ENCODE measurements around the gene FBXO9.

DNA sequence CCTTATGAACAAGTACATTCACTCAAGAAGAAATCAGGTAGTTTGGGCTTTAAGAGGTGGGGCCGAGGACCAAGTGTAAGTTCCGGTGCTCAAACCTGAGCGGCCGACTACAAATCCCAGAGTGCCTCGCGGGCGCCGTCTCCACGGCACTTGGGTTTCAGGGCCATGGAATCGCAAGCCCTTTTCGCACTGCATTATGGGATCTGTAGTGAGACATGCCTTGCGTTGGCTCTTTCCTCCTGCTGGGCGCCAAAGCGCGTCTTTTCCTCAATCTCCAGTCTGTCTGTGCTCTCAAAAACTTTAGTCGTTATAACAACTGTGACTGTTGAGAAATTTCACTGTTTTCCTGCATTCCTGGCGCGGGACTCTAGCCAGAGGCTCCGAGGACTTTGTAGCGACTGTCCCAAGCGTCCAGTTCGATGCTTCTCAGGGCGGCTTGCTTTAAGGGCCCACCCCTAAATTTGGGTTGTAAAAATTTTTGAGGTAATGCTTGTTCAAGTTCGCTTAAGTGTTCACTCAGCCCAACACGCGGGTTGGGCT lies 408 bp upstream of the FBXO9 start:
- TF ChIP-seq ARNTL (CRISPR knock-in tag; IDR thresholded peaks at IDR 0.05; ENCODE audit: borderline replicate concordance, low read depth): no peak
- TF ChIP-seq, protein P1, sequence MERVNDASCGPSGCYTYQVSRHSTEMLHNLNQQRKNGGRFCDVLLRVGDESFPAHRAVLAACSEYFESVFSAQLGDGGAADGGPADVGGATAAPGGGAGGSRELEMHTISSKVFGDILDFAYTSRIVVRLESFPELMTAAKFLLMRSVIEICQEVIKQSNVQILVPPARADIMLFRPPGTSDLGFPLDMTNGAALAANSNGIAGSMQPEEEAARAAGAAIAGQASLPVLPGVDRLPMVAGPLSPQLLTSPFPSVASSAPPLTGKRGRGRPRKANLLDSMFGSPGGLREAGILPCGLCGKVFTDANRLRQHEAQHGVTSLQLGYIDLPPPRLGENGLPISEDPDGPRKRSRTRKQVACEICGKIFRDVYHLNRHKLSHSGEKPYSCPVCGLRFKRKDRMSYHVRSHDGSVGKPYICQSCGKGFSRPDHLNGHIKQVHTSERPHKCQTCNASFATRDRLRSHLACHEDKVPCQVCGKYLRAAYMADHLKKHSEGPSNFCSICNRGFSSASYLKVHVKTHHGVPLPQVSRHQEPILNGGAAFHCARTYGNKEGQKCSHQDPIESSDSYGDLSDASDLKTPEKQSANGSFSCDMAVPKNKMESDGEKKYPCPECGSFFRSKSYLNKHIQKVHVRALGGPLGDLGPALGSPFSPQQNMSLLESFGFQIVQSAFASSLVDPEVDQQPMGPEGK (CRISPR knock-in tag; IDR thresholded peaks at IDR 0.05; ENCODE audit: borderline replicate concordance): no peak
- no peak for TF ChIP-seq PPARA (CRISPR knock-in tag; IDR thresholded peaks at IDR 0.05; ENCODE audit: borderline replicate concordance)
- TF ChIP-seq, protein P2, sequence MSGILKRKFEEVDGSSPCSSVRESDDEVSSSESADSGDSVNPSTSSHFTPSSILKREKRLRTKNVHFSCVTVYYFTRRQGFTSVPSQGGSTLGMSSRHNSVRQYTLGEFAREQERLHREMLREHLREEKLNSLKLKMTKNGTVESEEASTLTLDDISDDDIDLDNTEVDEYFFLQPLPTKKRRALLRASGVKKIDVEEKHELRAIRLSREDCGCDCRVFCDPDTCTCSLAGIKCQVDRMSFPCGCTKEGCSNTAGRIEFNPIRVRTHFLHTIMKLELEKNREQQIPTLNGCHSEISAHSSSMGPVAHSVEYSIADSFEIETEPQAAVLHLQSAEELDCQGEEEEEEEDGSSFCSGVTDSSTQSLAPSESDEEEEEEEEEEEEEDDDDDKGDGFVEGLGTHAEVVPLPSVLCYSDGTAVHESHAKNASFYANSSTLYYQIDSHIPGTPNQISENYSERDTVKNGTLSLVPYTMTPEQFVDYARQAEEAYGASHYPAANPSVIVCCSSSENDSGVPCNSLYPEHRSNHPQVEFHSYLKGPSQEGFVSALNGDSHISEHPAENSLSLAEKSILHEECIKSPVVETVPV (CRISPR knock-in tag; IDR thresholded peaks at IDR 0.05): no peak
- TF ChIP-seq RARB (CRISPR knock-in tag; IDR thresholded peaks at IDR 0.05): no peak
- TF ChIP-seq OSR1 (CRISPR knock-in tag; IDR thresholded peaks at IDR 0.05): no peak
- TF ChIP-seq TOX (CRISPR knock-in tag; IDR thresholded peaks at IDR 0.05; ENCODE audit: borderline replicate concordance): no peak
- TF ChIP-seq ZNF70 (CRISPR knock-in tag; IDR thresholded peaks at IDR 0.05): no peak
- no peak for TF ChIP-seq ZNF565 (CRISPR knock-in tag; conservative IDR thresholded peaks at IDR 0.05; ENCODE audit: low read depth)
- TF ChIP-seq ZFP30 (CRISPR knock-in tag; IDR thresholded peaks at IDR 0.05): no peak
- TF ChIP-seq GLIS3 (CRISPR knock-in tag; IDR thresholded peaks at IDR 0.05): no peak
- TF ChIP-seq, protein P3, sequence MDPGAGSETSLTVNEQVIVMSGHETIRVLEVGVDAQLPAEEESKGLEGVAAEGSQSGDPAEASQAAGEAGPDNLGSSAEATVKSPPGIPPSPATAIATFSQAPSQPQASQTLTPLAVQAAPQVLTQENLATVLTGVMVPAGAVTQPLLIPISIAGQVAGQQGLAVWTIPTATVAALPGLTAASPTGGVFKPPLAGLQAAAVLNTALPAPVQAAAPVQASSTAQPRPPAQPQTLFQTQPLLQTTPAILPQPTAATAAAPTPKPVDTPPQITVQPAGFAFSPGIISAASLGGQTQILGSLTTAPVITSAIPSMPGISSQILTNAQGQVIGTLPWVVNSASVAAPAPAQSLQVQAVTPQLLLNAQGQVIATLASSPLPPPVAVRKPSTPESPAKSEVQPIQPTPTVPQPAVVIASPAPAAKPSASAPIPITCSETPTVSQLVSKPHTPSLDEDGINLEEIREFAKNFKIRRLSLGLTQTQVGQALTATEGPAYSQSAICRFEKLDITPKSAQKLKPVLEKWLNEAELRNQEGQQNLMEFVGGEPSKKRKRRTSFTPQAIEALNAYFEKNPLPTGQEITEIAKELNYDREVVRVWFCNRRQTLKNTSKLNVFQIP (CRISPR knock-in tag; IDR thresholded peaks at IDR 0.05; ENCODE audit: borderline replicate concordance, low read depth): no peak

All from SK-N-SH treated with all-trans-retinoic acid at 6 μM for 48 hours (cell line).